Mammary epithelial cell (primary cell): Measurements from ENCODE around the gene LCN1.

Source experiments
- CTCF ChIP-seq, 2 donors: IDR thresholded peaks in 1 of 2; conservative IDR thresholded peaks in 1 of 2; 2 replicates each; pipeline ENCODE4 v1.5.1; 2011 to 2012; ENCODE audit warnings: inconsistent platforms in 2 of 2, low read length in 2 of 2, mild to moderate bottlenecking in 2 of 2, control low read depth in 1 of 2, low read depth in 1 of 2; ENCODE audit not compliant: insufficient read depth in 1 of 2; ENCODE audit errors: extremely low read depth in 1 of 2
- EZH2 ChIP-seq: IDR thresholded peaks from 2 replicates; pipeline ENCODE4 v1.6.1; 2012; ENCODE audit warnings: low read length, inconsistent platforms, borderline replicate concordance

- TF ChIP-seq CTCF (conservative IDR thresholded peaks at IDR 0.05 in 1 of 2, IDR thresholded peaks at IDR 0.05 in 1 of 2; ENCODE audit: extremely low read depth in 1 of 2, insufficient read depth in 1 of 2, low read depth in 1 of 2, low read length in 2 of 2) (no peak), EZH2 (no peak)
These were observed 46.1 kb downstream of the LCN1 start for GRCh38 chr9:135567311-135567710.
